Panc1 (cell line): ENCODE measurements around the gene HES4.
"Not testable (repeated sequence)": the region's sequence is repeated elsewhere in the genome, so short reads cannot be mapped to it uniquely, and the experiment has no call there.

Source experiments
- POLR2AphosphoS5 ChIP-seq: IDR thresholded peaks from 2 replicates; pipeline ENCODE4 v1.6.1; 2012; ENCODE audit warnings: mild to moderate bottlenecking, low read depth, low read length, moderate library complexity
- TF ChIP-seq, protein P1 (sequence below): fragments of 450-650 bp; IDR thresholded peaks from 2 replicates; pipeline ENCODE4 v1.5.1; 2017; ENCODE audit warnings: mild to moderate bottlenecking

DNA sequence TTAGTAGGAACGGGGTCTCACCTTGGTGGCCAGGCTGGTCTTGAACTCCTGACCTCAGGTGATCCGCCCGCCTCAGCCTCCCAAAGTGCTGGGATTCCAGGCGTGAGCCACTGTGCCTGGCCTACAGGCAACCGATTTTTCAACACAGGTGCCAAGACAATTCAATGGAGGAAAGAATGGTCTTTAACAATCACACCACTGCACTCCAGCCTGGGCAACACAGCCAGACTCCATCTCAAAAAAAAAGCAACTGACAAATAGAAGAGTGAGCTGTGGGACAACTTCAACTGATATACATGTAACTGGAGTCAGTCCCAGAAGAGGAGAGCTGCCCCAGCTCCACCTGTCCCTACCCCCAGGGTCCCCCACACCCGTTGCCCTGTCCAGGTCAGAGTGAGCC lies 5.4 kb downstream of the HES4 start:
- TF ChIP-seq, protein P1, sequence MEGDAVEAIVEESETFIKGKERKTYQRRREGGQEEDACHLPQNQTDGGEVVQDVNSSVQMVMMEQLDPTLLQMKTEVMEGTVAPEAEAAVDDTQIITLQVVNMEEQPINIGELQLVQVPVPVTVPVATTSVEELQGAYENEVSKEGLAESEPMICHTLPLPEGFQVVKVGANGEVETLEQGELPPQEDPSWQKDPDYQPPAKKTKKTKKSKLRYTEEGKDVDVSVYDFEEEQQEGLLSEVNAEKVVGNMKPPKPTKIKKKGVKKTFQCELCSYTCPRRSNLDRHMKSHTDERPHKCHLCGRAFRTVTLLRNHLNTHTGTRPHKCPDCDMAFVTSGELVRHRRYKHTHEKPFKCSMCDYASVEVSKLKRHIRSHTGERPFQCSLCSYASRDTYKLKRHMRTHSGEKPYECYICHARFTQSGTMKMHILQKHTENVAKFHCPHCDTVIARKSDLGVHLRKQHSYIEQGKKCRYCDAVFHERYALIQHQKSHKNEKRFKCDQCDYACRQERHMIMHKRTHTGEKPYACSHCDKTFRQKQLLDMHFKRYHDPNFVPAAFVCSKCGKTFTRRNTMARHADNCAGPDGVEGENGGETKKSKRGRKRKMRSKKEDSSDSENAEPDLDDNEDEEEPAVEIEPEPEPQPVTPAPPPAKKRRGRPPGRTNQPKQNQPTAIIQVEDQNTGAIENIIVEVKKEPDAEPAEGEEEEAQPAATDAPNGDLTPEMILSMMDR = not testable (repeated sequence)
- not testable (repeated sequence) for TF ChIP-seq POLR2AphosphoS5
